ENCODE measurements around the gene WDR18.

The WDR18 gene

DNA sequence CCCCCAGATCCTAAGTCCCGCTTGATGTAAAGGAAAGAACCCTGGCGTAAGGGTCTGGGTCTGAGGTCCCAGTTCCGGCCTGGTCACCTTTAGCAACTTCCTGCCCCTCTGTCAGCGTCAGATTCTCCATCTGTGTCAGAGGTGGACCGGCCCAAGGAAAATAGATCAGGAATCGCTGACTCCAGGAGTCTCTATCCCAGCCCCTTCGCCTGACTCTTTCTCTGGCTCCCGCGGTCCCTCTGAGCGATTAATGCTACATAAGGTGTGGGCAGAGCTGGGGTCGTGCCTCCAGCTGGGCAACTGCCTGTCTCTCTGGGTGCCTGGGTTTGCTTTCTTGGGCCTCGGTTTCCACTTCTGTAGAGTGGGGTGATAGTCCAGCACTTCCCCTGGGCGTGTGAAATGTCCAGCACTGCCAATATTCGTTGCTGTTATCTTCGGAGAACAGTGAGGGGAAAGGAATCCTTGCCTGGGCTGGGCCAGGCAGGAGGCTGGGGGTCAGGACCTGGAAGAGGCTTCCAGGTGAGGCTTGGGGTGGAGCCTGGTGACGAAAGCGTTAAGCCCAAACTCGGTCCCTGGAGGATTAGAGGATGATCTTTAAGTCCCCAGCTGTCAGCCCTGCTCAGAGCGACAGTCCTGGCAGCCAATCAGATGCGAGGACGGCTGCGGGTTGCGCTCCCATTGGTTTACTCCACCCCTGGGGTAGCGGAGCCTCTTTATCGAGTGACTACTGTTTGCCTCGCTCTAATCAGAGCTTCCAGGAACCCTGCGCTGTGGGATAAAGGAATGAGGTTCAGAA is 56.5 kb downstream of the WDR18 start:
- in situ Hi-C loops (cut with HindIII; ENCODE audit: low sequenced_read_pairs) = no loop called here

DNA sequence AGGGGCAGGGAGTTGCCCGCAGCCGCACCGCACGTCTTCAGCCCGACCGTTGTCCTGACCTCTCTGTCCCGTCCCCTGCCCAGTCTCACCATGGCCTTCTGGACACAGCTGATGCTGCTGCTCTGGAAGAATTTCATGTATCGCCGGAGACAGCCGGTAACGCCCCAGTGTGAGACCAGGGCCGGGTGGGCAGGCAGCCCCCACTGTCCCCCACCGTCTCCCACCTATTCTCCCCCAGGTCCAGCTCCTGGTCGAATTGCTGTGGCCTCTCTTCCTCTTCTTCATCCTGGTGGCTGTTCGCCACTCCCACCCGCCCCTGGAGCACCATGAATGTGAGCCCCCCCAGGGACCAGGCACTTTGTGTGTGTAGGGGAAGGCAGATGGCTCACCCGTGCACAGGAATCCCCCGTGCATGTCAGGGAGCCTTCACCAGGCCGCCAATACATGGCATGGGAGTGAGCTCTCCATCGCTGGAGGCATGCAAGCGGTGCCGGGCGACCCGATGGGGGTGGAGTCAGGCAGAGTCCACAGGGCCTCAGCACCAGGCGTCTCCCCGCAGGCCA is 57.2 kb downstream of the WDR18 start:
- in situ Hi-C loops (cut with HindIII; ENCODE audit: low sequenced_read_pairs) = no loop called here

DNA sequence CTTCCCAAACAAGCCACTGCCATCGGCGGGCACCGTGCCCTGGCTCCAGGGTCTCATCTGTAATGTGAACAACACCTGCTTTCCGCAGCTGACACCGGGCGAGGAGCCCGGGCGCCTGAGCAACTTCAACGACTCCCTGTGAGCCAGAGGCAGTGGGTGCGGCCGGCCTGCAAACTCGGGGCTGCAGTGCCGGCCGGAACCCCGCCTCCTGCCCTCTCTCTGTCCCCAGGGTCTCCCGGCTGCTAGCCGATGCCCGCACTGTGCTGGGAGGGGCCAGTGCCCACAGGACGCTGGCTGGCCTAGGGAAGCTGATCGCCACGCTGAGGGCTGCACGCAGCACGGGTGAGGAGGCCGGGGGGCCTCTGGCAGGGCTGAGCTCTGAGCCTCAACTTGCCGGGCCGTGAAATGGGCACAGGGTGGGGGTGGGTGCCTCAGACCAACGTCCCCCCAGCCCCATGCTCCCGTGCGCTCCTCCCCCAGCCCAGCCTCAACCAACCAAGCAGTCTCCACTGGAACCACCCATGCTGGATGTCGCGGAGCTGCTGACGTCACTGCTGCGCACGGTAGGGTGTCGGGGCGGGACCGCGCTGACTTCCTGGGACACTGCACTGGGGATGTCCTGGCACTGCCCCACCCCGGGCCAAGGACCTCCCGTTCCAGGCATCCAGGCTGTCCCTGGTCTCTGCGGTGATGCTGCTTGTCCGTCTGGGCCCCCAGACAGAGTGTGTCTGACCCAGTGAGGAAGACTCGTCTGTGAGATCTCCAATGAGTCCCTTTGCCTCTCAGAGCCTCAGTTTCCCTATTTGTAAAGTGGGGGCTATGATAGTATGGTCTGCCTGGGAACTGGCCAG is 57.9 kb downstream of the WDR18 start:
- in situ Hi-C loops (cut with HindIII; ENCODE audit: low sequenced_read_pairs) = no loop called here

- in situ Hi-C loops (cut with HindIII; ENCODE audit: low sequenced_read_pairs) = no loop called here
These were observed 58.8 kb downstream of the WDR18 start for GRCh38 chr19:1042689-1043511.

All from endothelial cell of hepatic sinusoid (primary cell).